A673 (cell line): ENCODE results near the gene SPATA3.

Experiments
- CTCF ChIP-seq: fragments of 300-800, 200-600 bp; sonication (generic); conservative IDR thresholded peaks from 2 replicates; pipeline ENCODE4 v1.5.1; 2017; ENCODE audit warnings: low read depth, mild to moderate bottlenecking, antibody characterized with exemption, low read length, moderate library complexity, mixed read lengths
- EZH2 ChIP-seq: fragments of 200-600 bp; sonication (generic); IDR thresholded peaks from 2 replicates; pipeline ENCODE4 v1.6.1; 2017; ENCODE audit warnings: borderline replicate concordance, low read depth, mild to moderate bottlenecking, mixed read lengths, antibody characterized with exemption, low read length; ENCODE audit not compliant: poor library complexity, severe bottlenecking

GRCh38 chr2:231015478-231015877, 19.6 kb downstream of the SPATA3 start:
- TF ChIP-seq CTCF (no peak), EZH2 (no peak)
